ENCODE results near the gene KXD1.

KXD1 gene

GRCh38 chr19:18542941-18543813 lies 14.5 kb upstream of the KXD1 start, which contains the start of gene FKBP8:
Gene FKBP8, minus strand, starts transcription at chr19:18543573. Its CDS starts 1,603 bp downstream, at chr19:18541970.
- TF ChIP-seq POLR2A (IDR thresholded peaks at IDR 0.05; ENCODE audit: low read length) (no peak), GATA1 (IDR thresholded peaks at IDR 0.05; ENCODE audit: low read depth, low read length) (no peak)

GRCh38 chr19:18543814-18544475 lies 13.7 kb upstream of the KXD1 start:
- DNase-seq, result peak; percentile 99 to 100
- TF ChIP-seq POLR2A (IDR thresholded peaks at IDR 0.05; ENCODE audit: low read length) (peak; percentile 86), GATA1 (IDR thresholded peaks at IDR 0.05; ENCODE audit: low read depth, low read length) (peak; percentile 95)

More at GRCh38 chr19:18542941-18543813, 14.5 kb upstream of the KXD1 start, which contains the start of gene FKBP8:
- DNase-seq, result peak; percentile 95 to 98

GRCh38 chr19:18551631-18552030 lies 6.0 kb upstream of the KXD1 start:
- TF ChIP-seq GATA1 (IDR thresholded peaks at IDR 0.05; ENCODE audit: low read depth, low read length) (no peak), POLR2A (IDR thresholded peaks at IDR 0.05; ENCODE audit: low read length) (no peak)
- no peak for DNase-seq

- TF ChIP-seq GATA1 (IDR thresholded peaks at IDR 0.05; ENCODE audit: low read depth, low read length) (no peak), POLR2A (IDR thresholded peaks at IDR 0.05; ENCODE audit: low read length) (no peak)
- DNase-seq, result peak in 1 of 2 experiments; percentile 61
These were observed 509 bp downstream of the KXD1 start for GRCh38 chr19:18558202-18558555.

GRCh38 chr19:18558604-18559003 lies 934 bp downstream of the KXD1 start:
- no peak for TF ChIP-seq POLR2A (IDR thresholded peaks at IDR 0.05; ENCODE audit: low read length)
- no peak for DNase-seq

GRCh38 chr19:18559685-18560084 lies 2.0 kb downstream of the KXD1 start:
- TF ChIP-seq POLR2A (IDR thresholded peaks at IDR 0.05; ENCODE audit: low read length) (no peak), GATA1 (IDR thresholded peaks at IDR 0.05; ENCODE audit: low read depth, low read length) (no peak)
- DNase-seq, result no peak

GRCh38 chr19:18562086-18562485 lies 4.4 kb downstream of the KXD1 start:
- no peak for DNase-seq
- no peak for TF ChIP-seq POLR2A (IDR thresholded peaks at IDR 0.05; ENCODE audit: low read length)
- no peak for TF ChIP-seq GATA1 (IDR thresholded peaks at IDR 0.05; ENCODE audit: low read depth, low read length)

GRCh38 chr19:18566953-18567352 lies 9.3 kb downstream of the KXD1 start:
- TF ChIP-seq POLR2A (IDR thresholded peaks at IDR 0.05; ENCODE audit: low read length), result no peak
- no peak for TF ChIP-seq GATA1 (IDR thresholded peaks at IDR 0.05; ENCODE audit: low read depth, low read length)
- DNase-seq, result no peak

- TF ChIP-seq GATA1 (IDR thresholded peaks at IDR 0.05; ENCODE audit: low read depth, low read length) (no peak), POLR2A (IDR thresholded peaks at IDR 0.05; ENCODE audit: low read length) (no peak)
- DNase-seq, result no peak
These were observed 10.7 kb downstream of the KXD1 start for GRCh38 chr19:18568367-18568766.

GRCh38 chr19:18571564-18572344 lies 14.1 kb downstream of the KXD1 start, which contains the start of gene UBA52:
Gene UBA52, plus strand, starts transcription at chr19:18571857. Its CDS starts 1,444 bp downstream, at chr19:18573301.
- TF ChIP-seq POLR2A (IDR thresholded peaks at IDR 0.05; ENCODE audit: low read length) (peak; percentile 91), GATA1 (IDR thresholded peaks at IDR 0.05; ENCODE audit: low read depth, low read length) (no peak)
- DNase-seq, result peak; percentile 100

- TF ChIP-seq POLR2A (IDR thresholded peaks at IDR 0.05; ENCODE audit: low read length), result no peak
- TF ChIP-seq GATA1 (IDR thresholded peaks at IDR 0.05; ENCODE audit: low read depth, low read length), result no peak
- no peak for DNase-seq
These were observed 17.1 kb downstream of the KXD1 start for GRCh38 chr19:18574691-18575291.

GRCh38 chr19:18576383-18576782 lies 18.7 kb downstream of the KXD1 start:
- TF ChIP-seq GATA1 (IDR thresholded peaks at IDR 0.05; ENCODE audit: low read depth, low read length) (no peak), POLR2A (IDR thresholded peaks at IDR 0.05; ENCODE audit: low read length) (peak; percentile 1)
- DNase-seq, result no peak

- no peak for DNase-seq
- no peak for TF ChIP-seq GATA1 (IDR thresholded peaks at IDR 0.05; ENCODE audit: low read depth, low read length)
- peak; percentile 19 for TF ChIP-seq POLR2A (IDR thresholded peaks at IDR 0.05; ENCODE audit: low read length)
These were observed 19.8 kb downstream of the KXD1 start for GRCh38 chr19:18577365-18577914.
